Nephron (organoid): ENCODE data around the gene MAZ.

Source experiments
- H3K27ac Mint-ChIP-seq, 3 experiments: 2 replicates each; pipeline ENCODE4 v1.8.0; 2020; ENCODE audit warnings: mixed read lengths in 3 of 3, mild to moderate bottlenecking in 2 of 3, moderate library complexity in 1 of 3
- H3K27me3 Mint-ChIP-seq: 2 replicates; pipeline ENCODE4 v1.8.0; 2021; ENCODE audit warnings: low read depth, mild to moderate bottlenecking, moderate library complexity, mixed read lengths
- H3K36me3 Mint-ChIP-seq: 2 replicates; pipeline ENCODE4 v1.8.0; 2020; ENCODE audit warnings: low read depth, mixed read lengths
- H3K4me1 Mint-ChIP-seq: 2 replicates; pipeline ENCODE4 v1.8.0; 2020; ENCODE audit warnings: mixed read lengths
- H3K4me3 Mint-ChIP-seq, 3 experiments: 2 replicates each; pipeline ENCODE4 v1.8.0; 2020; ENCODE audit warnings: mild to moderate bottlenecking in 3 of 3, mixed read lengths in 3 of 3, moderate library complexity in 2 of 3
- H3K9me3 Mint-ChIP-seq: 2 replicates; pipeline ENCODE4 v1.8.0; 2020; ENCODE audit warnings: mixed read lengths
- CTCF ChIP-seq, 3 experiments: fragments of 200-600 bp; sonication (generic); IDR thresholded peaks; one replicate each; pipeline ENCODE4 v1.5.0; 2021; ENCODE audit warnings: antibody characterized with exemption in 3 of 3; ENCODE audit not compliant: unreplicated experiment in 3 of 3

MAZ gene

GRCh38 chr16:29811896-29812665 is 5.8 kb downstream of the MAZ start, which contains the start of gene PRRT2:
Gene PRRT2, plus strand, starts transcription at chr16:29812193. Its CDS starts 862 bp downstream, at chr16:29813055.
- no peak for TF ChIP-seq CTCF (IDR thresholded peaks at IDR 0.05; ENCODE audit: unreplicated experiment in 3 of 3)
- Mint-ChIP-seq H3K9me3 (no peaks in the 10 kb centered on the region), H3K27ac (peak within 1 kb of the TSS; percentile 90 to 99 (median 94)), H3K4me3 (peak within 1 kb of the TSS; percentile 86 to 95 (median 94)), H3K27me3 (no peaks in the 10 kb centered on the region), H3K36me3 (peaks cover 14% of the 10 kb centered on the region), H3K4me1 (peaks cover 55% of the 10 kb centered on the region)

GRCh38 chr16:29812754-29813643 is 6.7 kb downstream of the MAZ start:
- H3K27ac Mint-ChIP-seq, result peak overlapping the region; percentile 90 to 99 (median 94)
- peak overlapping the region; percentile 86 to 96 (median 94) for H3K4me3 Mint-ChIP-seq
- no peak for TF ChIP-seq CTCF (IDR thresholded peaks at IDR 0.05; ENCODE audit: unreplicated experiment in 3 of 3)
- peaks cover 54% of the 10 kb centered on the region for H3K4me1 Mint-ChIP-seq
- H3K36me3 Mint-ChIP-seq, result peaks cover 16% of the 10 kb centered on the region
- H3K27me3 Mint-ChIP-seq, result no peaks in the 10 kb centered on the region
- no peaks in the 10 kb centered on the region for H3K9me3 Mint-ChIP-seq

- H3K4me3 Mint-ChIP-seq, result peak overlapping the region; percentile 93 to 96 (median 94)
- H3K4me1 Mint-ChIP-seq, result peaks cover 53% of the 10 kb centered on the region
- TF ChIP-seq CTCF (IDR thresholded peaks at IDR 0.05; ENCODE audit: unreplicated experiment in 3 of 3), result no peak
- peaks cover 18% of the 10 kb centered on the region for H3K36me3 Mint-ChIP-seq
- no peaks in the 10 kb centered on the region for H3K9me3 Mint-ChIP-seq
- peak overlapping the region; percentile 78 to 94 (median 94) for H3K27ac Mint-ChIP-seq
- H3K27me3 Mint-ChIP-seq, result no peaks in the 10 kb centered on the region
Measured at GRCh38 chr16:29813644-29814562, 7.6 kb downstream of the MAZ start.

- TF ChIP-seq CTCF (IDR thresholded peaks at IDR 0.05; ENCODE audit: unreplicated experiment in 3 of 3), result no peak
- no peaks in the 10 kb centered on the region for H3K9me3 Mint-ChIP-seq
- peaks cover 57% of the 10 kb centered on the region for H3K4me1 Mint-ChIP-seq
- peak overlapping the region; percentile 93 to 96 (median 94) for H3K4me3 Mint-ChIP-seq
- peaks cover 24% of the 10 kb centered on the region for H3K36me3 Mint-ChIP-seq
- H3K27ac Mint-ChIP-seq, result peak overlapping the region; percentile 94 to 97 (median 94)
- H3K27me3 Mint-ChIP-seq, result no peaks in the 10 kb centered on the region
Measured at GRCh38 chr16:29814592-29814991, 8.3 kb downstream of the MAZ start.

- Mint-ChIP-seq H3K4me1 (peaks cover 57% of the 10 kb centered on the region), H3K9me3 (no peaks in the 10 kb centered on the region), H3K36me3 (peaks cover 29% of the 10 kb centered on the region), H3K27me3 (no peaks in the 10 kb centered on the region), H3K27ac (peak overlapping the region; percentile 94 to 97 (median 94)), H3K4me3 (peak overlapping the region; percentile 93 to 96 (median 94))
- no peak for TF ChIP-seq CTCF (IDR thresholded peaks at IDR 0.05; ENCODE audit: unreplicated experiment in 3 of 3)
Measured at GRCh38 chr16:29815032-29815721, 8.8 kb downstream of the MAZ start.
